ENCODE results near the gene EVPL. TPM values are rescaled to one million over a fixed set of nuclear protein-coding genes. Genes with fewer than 3 reads are reported as not detected.

EVPL gene
- total and polyA plus RNA-seq, 2 donors (not counting 3 experiments of a cell fraction or from before 2014, with no cell fraction given): not detected

- dilution Hi-C loops (cut with MboI; ENCODE audit: extremely low pct_ligation_motif_present, low sequenced_read_pairs) (no loop called here), intact Hi-C loops (cut with micrococcal nuclease) (no loop called here)
- Histone ChIP-seq H3K27me3 (ENCODE audit: control insufficient read depth in 2 of 2, insufficient read depth in 2 of 2, low read length in 2 of 2) (no peaks in the 10 kb centered on the region), H4K20me1 (replicated peaks; ENCODE audit: control insufficient read depth, extremely low read depth, insufficient read depth, low read length) (no peaks in the 10 kb centered on the region), H2AFZ (ENCODE audit: low read depth, low read length) (no peak overlapping the region), H3K9me1 (replicated peaks; ENCODE audit: control insufficient read depth, extremely low read depth, insufficient read depth, low read length) (no peaks in the 10 kb centered on the region), H3K4me3 (replicated peaks in 1 of 3; ENCODE audit: insufficient read depth in 1 of 3, low read depth in 1 of 3, low read length in 3 of 3) (no peak overlapping the region), H3K9me3 (replicated peaks; ENCODE audit: control insufficient read depth, insufficient read depth, low read length) (no peaks in the 10 kb centered on the region), H3K79me2 (ENCODE audit: control insufficient read depth, insufficient read depth, low read length) (no peaks in the 10 kb centered on the region), H3K9ac (replicated peaks; ENCODE audit: extremely low read depth, insufficient read depth, low read length) (no peak overlapping the region), H3K27ac (ENCODE audit: insufficient read depth, low read depth, low read length) (no peak overlapping the region), H3K36me3 (ENCODE audit: control insufficient read depth in 2 of 2, extremely low read depth in 1 of 2, insufficient read depth in 2 of 2, low read length in 2 of 2) (peaks cover 22 to 48% of the 10 kb centered on the region in 2 experiments), H3K4me1 (ENCODE audit: control insufficient read depth, extremely low read depth, insufficient read depth, low read length) (no peaks in the 10 kb centered on the region), H3K4me2 (ENCODE audit: insufficient read depth, low read length) (no peak overlapping the region)
- ChIA-PET CTCF (interaction anchor here (1.1 to 3.7 kb wide), 2 partner anchors 8 to 26 kb away, joined by 5 to 19 read pairs; no protein-coding TSS in a partner anchor), POLR2A (no interaction called here)
- DNase-seq (ENCODE audit: low read depth, low spot score) (no peak), FAIRE-seq (no peak)
- no peak for TF ChIP-seq FOS (IDR thresholded peaks at IDR 0.05; ENCODE audit: borderline replicate concordance, insufficient read depth, low read length)
- TF ChIP-seq, protein P1, sequence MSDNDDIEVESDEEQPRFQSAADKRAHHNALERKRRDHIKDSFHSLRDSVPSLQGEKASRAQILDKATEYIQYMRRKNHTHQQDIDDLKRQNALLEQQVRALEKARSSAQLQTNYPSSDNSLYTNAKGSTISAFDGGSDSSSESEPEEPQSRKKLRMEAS (IDR thresholded peaks at IDR 0.05; ENCODE audit: insufficient read depth, insufficient read length): no peak
- TF ChIP-seq POLR2A (IDR thresholded peaks at IDR 0.05; ENCODE audit: low read depth, low read length): no peak
- TF ChIP-seq EZH2 (IDR thresholded peaks at IDR 0.05; ENCODE audit: borderline replicate concordance, low read depth, low read length, severe bottlenecking): no peak
- no peak for TF ChIP-seq POLR2AphosphoS5 (IDR thresholded peaks at IDR 0.05; ENCODE audit: insufficient read depth, low read depth, low read length)
- no peak for TF ChIP-seq GATA2 (IDR thresholded peaks at IDR 0.05; ENCODE audit: insufficient read depth, insufficient read length, low read depth, low read length)
- TF ChIP-seq MYC (IDR thresholded peaks at IDR 0.05; ENCODE audit: low read depth, low read length): no peak
- TF ChIP-seq JUN (IDR thresholded peaks at IDR 0.05; ENCODE audit: borderline replicate concordance, insufficient read depth, insufficient read length, low read depth): no peak
- no peak for TF ChIP-seq CTCF (IDR thresholded peaks at IDR 0.05; ENCODE audit: extremely low read depth in 1 of 2, insufficient read depth in 1 of 2, low read depth in 1 of 2, low read length in 2 of 2)
- BruUV-seq (replicated peaks): no TSS peak
Observed at GRCh38 chr17:76040376-76040775, 13.3 kb upstream of the EVPL start.
